ENCODE data around the gene MAST4. TPM values are rescaled to one million over a fixed set of nuclear protein-coding genes. Genes with fewer than 3 reads are reported as not detected.
A peak's percentile ranks its signal among the peaks of the same experiment; 100 is the strongest.

MAST4 gene
- total and polyA plus RNA-seq, 2 donors (not counting 1 experiment from before 2014, with no cell fraction given) = 2.5 to 57.1 TPM

DNA sequence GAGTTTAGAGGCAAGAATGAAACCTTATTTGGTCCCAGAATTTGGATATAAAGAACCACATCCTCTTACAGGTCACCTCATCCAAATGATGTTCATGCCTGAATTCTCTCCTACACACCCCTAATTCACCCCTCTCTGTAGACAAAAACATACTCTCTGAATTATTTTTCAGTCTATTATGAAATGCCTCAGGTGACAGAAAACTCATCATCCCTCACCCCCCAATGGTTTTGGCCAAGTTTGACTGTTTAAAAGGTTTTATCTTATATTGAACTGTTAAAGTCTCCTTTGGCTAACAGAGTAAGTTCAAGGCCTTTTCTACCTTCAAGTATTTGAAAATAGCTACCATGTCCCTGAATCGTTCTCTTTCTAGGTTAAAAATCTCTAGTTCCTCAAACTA, 602.7 kb downstream of the MAST4 start:
- H3K4me3 Mint-ChIP-seq = peak overlapping the region; percentile 77
- TF ChIP-seq EZH2 (IDR thresholded peaks at IDR 0.05; ENCODE audit: borderline replicate concordance, insufficient read depth, low read depth, low read length, poor library complexity, severe bottlenecking) = no peak
- TF ChIP-seq, protein P1, sequence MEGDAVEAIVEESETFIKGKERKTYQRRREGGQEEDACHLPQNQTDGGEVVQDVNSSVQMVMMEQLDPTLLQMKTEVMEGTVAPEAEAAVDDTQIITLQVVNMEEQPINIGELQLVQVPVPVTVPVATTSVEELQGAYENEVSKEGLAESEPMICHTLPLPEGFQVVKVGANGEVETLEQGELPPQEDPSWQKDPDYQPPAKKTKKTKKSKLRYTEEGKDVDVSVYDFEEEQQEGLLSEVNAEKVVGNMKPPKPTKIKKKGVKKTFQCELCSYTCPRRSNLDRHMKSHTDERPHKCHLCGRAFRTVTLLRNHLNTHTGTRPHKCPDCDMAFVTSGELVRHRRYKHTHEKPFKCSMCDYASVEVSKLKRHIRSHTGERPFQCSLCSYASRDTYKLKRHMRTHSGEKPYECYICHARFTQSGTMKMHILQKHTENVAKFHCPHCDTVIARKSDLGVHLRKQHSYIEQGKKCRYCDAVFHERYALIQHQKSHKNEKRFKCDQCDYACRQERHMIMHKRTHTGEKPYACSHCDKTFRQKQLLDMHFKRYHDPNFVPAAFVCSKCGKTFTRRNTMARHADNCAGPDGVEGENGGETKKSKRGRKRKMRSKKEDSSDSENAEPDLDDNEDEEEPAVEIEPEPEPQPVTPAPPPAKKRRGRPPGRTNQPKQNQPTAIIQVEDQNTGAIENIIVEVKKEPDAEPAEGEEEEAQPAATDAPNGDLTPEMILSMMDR (IDR thresholded peaks at IDR 0.05) = no peak
- Histone ChIP-seq H3K27me3 (replicated peaks in 1 of 4; ENCODE audit: control extremely low read depth in 1 of 4, control insufficient read depth in 3 of 4, insufficient read depth in 4 of 4, low read length in 3 of 4) (no peaks in the 10 kb centered on the region), H3K27ac (ENCODE audit: low read length in 2 of 2) (peak overlapping the region; percentile 31 to 98), H3K4me2 (replicated peaks; ENCODE audit: low read depth, low read length, poor library complexity, severe bottlenecking) (peak overlapping the region; percentile 89), H3K9me3 (ENCODE audit: control extremely low read depth in 1 of 3, control insufficient read depth in 2 of 3, insufficient read depth in 1 of 3, low read length in 2 of 3) (peaks cover 0 to 15% (median 7%) of the 10 kb centered on the region in 3 donors), H3K4me1 (ENCODE audit: control insufficient read depth in 2 of 2, insufficient read depth in 2 of 2, low read length in 2 of 2) (peaks cover 65 to 78% of the 10 kb centered on the region in 2 donors), H3K36me3 (replicated peaks in 1 of 2; ENCODE audit: control extremely low read depth in 1 of 2, control insufficient read depth in 1 of 2, extremely low read depth in 1 of 2, insufficient read depth in 2 of 2, low read length in 1 of 2) (peaks cover 1 to 8% of the 10 kb centered on the region in 2 experiments), H4K20me1 (ENCODE audit: control insufficient read depth, insufficient read depth, low read length, poor library complexity, severe bottlenecking) (no peaks in the 10 kb centered on the region), H3K79me2 (ENCODE audit: control insufficient read depth, insufficient read depth, low read length) (peaks cover 95% of the 10 kb centered on the region), H3K9ac (ENCODE audit: low read length) (peak overlapping the region; percentile 27), H3K4me3 (ENCODE audit: control extremely low read depth in 1 of 5, extremely low read depth in 1 of 5, insufficient read depth in 1 of 5, low read depth in 2 of 5, low read length in 4 of 5) (peak overlapping the region in 1 of 5 experiments; percentile 20), H2AFZ (ENCODE audit: insufficient read depth, low read depth, low read length, poor library complexity, severe bottlenecking) (peak overlapping the region; percentile 5)
- ChIA-PET POLR2A (interaction anchor here (0.9 to 1.0 kb wide), 2 partner anchors 8 to 42 kb away, joined by 3 read pairs; no protein-coding TSS in a partner anchor), CTCF (interaction anchor here (1.0 to 13.8 kb wide), 4 partner anchors 8 to 47 kb away, joined by 3 to 582 read pairs (median 72); no protein-coding TSS in a partner anchor)
- DNase-seq (no peak), ATAC-seq (ENCODE audit: low read depth) (no peak)
- peak overlapping the region; percentile 97 for H3K27ac Mint-ChIP-seq
- intact Hi-C loops (cut with micrococcal nuclease) = loop anchor here (10.0 kb wide), 2 partner anchors 1016 to 1236 kb away; partner anchors contain the start of gene PIK3R1
- peaks cover 3% of the 10 kb centered on the region for H3K9me3 Mint-ChIP-seq (ENCODE audit: insufficient read depth)
- H3K27me3 Mint-ChIP-seq = no peaks in the 10 kb centered on the region
- H3K4me1 Mint-ChIP-seq = peaks cover 94% of the 10 kb centered on the region
- WGBS (ENCODE audit: insufficient coverage) = 0% methylated on average over 1 of the region's 1 CpG

DNA sequence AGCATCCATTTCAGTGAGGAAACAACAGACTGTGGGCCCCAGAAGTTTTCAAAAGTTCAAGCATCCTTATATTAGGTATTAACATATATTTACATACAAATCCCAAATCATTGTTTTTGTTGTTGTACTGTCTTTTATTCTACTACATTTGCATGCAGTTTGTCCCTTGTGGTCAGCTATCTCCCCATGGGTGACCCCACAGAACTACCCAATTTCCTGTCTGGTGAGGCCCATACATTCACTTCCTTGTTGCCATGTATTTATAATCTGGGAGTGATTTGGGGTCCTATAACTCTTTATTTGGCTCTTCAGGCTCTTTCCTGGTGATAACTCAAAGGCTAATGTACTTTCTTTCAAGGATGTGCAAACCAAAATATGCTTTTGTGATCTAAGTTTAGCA, 603.7 kb downstream of the MAST4 start:
- intact Hi-C loops (cut with micrococcal nuclease) = loop anchor here (10.0 kb wide), 2 partner anchors 1015 to 1235 kb away; partner anchors contain the start of gene PIK3R1

More for the DNA sequence above, 603.7 kb downstream of the MAST4 start:
- CTCF ChIA-PET = interaction anchor here (1.0 to 13.8 kb wide), 6 partner anchors 7 to 37 kb away, joined by 3 to 582 read pairs (median 4); no protein-coding TSS in a partner anchor
- Histone ChIP-seq H3K9me3 (ENCODE audit: control extremely low read depth in 1 of 3, control insufficient read depth in 2 of 3, insufficient read depth in 1 of 3, low read length in 2 of 3) (peaks cover 0 to 19% (median 7%) of the 10 kb centered on the region in 3 donors), H2AFZ (ENCODE audit: insufficient read depth, low read depth, low read length, poor library complexity, severe bottlenecking) (no peak overlapping the region), H3K36me3 (replicated peaks in 1 of 2; ENCODE audit: control extremely low read depth in 1 of 2, control insufficient read depth in 1 of 2, extremely low read depth in 1 of 2, insufficient read depth in 2 of 2, low read length in 1 of 2) (no peaks in the 10 kb centered on the region), H3K4me2 (replicated peaks; ENCODE audit: low read depth, low read length, poor library complexity, severe bottlenecking) (peak overlapping the region; percentile 89), H3K9ac (ENCODE audit: low read length) (peak overlapping the region; percentile 27), H3K27me3 (replicated peaks in 1 of 4; ENCODE audit: control extremely low read depth in 1 of 4, control insufficient read depth in 3 of 4, insufficient read depth in 4 of 4, low read length in 3 of 4) (no peaks in the 10 kb centered on the region), H3K4me3 (ENCODE audit: control extremely low read depth in 1 of 5, extremely low read depth in 1 of 5, insufficient read depth in 1 of 5, low read depth in 2 of 5, low read length in 4 of 5) (peak overlapping the region in 1 of 5 experiments; percentile 20), H3K79me2 (ENCODE audit: control insufficient read depth, insufficient read depth, low read length) (peaks cover 90% of the 10 kb centered on the region), H3K27ac (ENCODE audit: low read length in 2 of 2) (peak overlapping the region; percentile 31 to 98), H4K20me1 (ENCODE audit: control insufficient read depth, insufficient read depth, low read length, poor library complexity, severe bottlenecking) (no peaks in the 10 kb centered on the region), H3K4me1 (ENCODE audit: control insufficient read depth in 2 of 2, insufficient read depth in 2 of 2, low read length in 2 of 2) (peaks cover 75 to 81% of the 10 kb centered on the region in 2 donors)
- Mint-ChIP-seq H3K4me1 (peaks cover 94% of the 10 kb centered on the region), H3K4me3 (peak overlapping the region; percentile 64), H3K27me3 (no peaks in the 10 kb centered on the region), H3K27ac (peak overlapping the region; percentile 97), H3K9me3 (ENCODE audit: insufficient read depth) (peaks cover 3% of the 10 kb centered on the region)
- TF ChIP-seq, protein P1 (IDR thresholded peaks at IDR 0.05) = no peak
- no peak for TF ChIP-seq EZH2 (IDR thresholded peaks at IDR 0.05; ENCODE audit: borderline replicate concordance, insufficient read depth, low read depth, low read length, poor library complexity, severe bottlenecking)
- POLR2A ChIA-PET = interaction anchor here (0.9 to 1.2 kb wide), 2 partner anchors 11 to 43 kb away, joined by 3 read pairs; no protein-coding TSS in a partner anchor
- DNase-seq (peak; percentile 30), ATAC-seq (ENCODE audit: low read depth) (no peak)

Data from B cell (primary cell).